GM12874 (cell line): ENCODE measurements around the gene RPS15.

ENCODE experiments used
- CTCF ChIP-seq: IDR thresholded peaks from 2 replicates; pipeline ENCODE4 v1.5.1; 2011; ENCODE audit warnings: low read depth, mild to moderate bottlenecking, control low read depth, low read length, moderate library complexity; ENCODE audit not compliant: insufficient read depth

RPS15 gene

GRCh38 chr19:1418951-1419738 is 19.1 kb upstream of the RPS15 start:
- TF ChIP-seq CTCF: no peak

GRCh38 chr19:1420590-1420989 is 17.6 kb upstream of the RPS15 start:
- TF ChIP-seq CTCF: no peak

GRCh38 chr19:1421218-1421957 is 16.8 kb upstream of the RPS15 start:
- TF ChIP-seq CTCF: no peak

GRCh38 chr19:1421958-1422305 is 16.3 kb upstream of the RPS15 start:
- TF ChIP-seq CTCF: no peak

GRCh38 chr19:1422360-1422759 is 15.8 kb upstream of the RPS15 start:
- TF ChIP-seq CTCF: no peak

- TF ChIP-seq CTCF: no peak
Measured at GRCh38 chr19:1422943-1423342, 15.3 kb upstream of the RPS15 start.

GRCh38 chr19:1423436-1424191 is 14.6 kb upstream of the RPS15 start:
- TF ChIP-seq CTCF: no peak
